GM18870 (cell line): Measurements from ENCODE around the gene NDUFAF2.

Experiments used
- ATAC-seq: cut with Tn5 transposase; IDR thresholded peaks from one replicate; pipeline ENCODE4 v1.9.1; 2021; ENCODE audit warnings: moderate library complexity; ENCODE audit not compliant: unreplicated experiment

The NDUFAF2 gene

DNA sequence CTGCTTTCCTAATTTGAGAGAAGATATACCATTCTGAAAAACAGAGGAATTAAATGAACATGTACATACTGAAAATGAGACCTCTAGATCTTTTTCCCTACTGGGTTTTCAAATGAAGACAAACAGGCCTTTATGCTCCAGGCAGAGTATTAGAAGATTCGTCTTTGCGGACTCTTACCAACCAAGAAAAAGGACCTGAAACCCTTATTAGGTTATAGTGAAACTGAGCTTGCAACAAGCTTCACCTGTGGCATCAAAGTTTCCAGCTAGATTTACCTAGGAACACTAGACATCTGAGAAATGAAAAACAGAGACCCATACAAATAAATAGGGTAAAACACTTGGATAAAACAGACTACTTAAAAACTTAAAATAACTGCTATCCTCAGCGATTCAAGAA, 171.0 kb downstream of the NDUFAF2 start:
- ATAC-seq = peak; percentile 67

DNA sequence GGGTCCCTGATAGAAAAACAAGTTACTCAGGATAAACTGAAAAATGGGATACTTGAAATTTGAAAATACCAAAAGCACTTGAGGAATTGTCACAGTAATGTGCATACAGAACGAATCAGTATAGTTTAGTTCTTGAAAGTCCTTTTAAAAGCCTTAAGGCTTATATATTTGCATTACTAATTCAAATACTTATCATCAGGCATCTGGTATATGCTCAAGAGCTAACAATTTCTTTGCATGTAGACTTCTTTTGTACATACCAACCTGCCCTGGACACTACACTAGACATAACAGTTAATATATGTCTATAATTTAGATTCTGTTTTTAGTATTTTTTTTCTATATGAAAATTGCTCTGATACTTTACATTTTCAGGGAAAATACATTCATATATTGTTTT, 174.1 kb downstream of the NDUFAF2 start:
- ATAC-seq = no peak

GRCh38 chr5:61120534-61120933, 175.5 kb downstream of the NDUFAF2 start:
- no peak for ATAC-seq

GRCh38 chr5:61123145-61123544, 178.1 kb downstream of the NDUFAF2 start:
- ATAC-seq = no peak

- no peak for ATAC-seq
Observed at GRCh38 chr5:61130289-61130688, 185.3 kb downstream of the NDUFAF2 start.

DNA sequence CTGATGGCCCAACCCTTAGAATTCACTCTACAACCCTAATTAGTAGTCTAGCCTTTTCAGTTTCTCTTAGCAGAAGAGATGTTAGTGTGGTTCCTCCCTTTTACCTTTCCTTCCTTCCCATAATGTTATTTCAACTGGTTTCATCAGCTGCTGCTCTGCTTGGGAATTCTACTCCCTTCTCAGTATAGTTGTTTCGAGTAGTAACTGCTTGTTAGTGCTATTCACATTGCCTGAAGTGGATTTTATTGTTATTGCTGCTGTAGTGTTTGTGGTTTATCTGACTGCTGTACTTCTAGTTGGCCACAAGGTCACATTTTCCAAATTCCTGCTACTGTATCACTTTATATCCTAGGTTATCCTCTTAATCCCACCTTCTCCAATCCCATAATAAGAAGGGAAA, 187.6 kb downstream of the NDUFAF2 start:
- ATAC-seq = no peak

DNA sequence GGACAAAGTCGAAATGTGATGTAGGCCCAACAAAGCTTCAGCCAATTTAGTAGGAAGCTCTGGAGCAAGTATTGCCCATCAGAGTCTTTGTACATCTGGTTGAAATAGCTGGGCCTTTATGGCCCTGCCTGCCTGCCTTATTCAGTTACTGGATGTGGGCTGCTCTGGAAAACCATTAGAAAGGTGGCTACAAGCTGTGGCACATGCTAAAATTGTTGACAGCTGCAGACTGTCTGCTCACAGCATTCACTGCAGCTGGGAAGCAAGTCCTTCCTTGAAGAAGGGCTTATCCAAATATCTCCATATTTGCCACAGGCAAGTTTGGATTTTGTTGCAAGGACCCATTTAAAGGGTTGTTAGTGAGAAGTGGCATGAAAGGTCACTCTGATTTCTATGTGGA, 192.8 kb downstream of the NDUFAF2 start:
- no peak for ATAC-seq

DNA sequence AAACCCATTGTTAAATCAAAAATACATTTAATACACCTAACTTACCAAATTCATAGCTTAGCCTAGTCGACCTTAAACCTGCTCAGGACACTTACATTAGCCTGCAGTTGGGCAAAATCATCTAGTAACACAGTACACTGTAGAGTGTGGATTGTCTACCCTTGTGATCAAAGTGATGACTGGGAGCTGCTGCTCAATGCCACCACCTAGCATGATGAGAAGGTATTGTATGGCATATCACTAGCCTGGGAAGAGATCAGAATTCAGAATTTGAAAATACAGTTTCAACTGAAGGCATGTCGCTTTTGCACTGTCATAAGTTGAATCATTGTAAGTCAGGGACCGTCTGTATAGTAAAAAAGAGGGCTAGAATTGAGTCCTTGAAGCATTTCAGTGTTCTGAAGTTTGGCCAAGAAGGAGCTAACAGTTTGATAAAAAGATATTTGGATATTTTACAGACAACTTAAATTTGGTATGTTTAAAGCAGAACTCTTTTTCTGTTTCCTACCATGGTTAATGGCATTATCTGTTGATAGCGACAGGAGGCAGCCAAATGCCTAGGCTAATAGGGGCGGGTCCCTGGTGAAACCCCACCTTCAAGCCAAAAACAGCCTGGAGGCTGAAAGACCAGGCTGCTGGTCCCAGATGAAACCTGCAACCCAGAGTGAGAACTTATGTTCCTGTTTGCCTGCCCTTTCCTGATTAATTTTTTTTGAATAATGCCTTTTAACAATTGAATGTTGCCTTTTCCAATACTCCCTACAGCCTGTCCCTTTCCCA, 194.3 kb downstream of the NDUFAF2 start:
- ATAC-seq = no peak

GRCh38 chr5:61139931-61140330, 194.9 kb downstream of the NDUFAF2 start:
- no peak for ATAC-seq

DNA sequence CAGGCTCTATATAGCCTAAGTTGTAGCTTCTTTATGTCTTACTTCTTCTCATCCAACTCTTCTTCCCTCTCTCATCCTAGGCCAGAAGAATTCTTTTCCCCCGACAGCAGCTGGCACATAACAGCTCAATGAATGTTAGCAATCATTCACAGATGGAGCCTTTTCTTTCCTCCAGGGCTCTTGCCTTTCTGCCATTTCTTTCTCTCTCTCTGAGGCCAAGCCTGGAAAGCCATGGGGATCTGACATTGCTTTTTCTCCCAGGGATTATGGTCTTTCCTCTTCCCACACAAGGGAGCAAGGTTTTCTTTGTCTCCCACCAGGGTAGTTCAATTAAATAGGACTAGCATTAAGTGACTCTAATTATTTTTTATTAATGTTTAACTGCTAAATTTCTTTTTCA, 196.8 kb downstream of the NDUFAF2 start:
- ATAC-seq = no peak

DNA sequence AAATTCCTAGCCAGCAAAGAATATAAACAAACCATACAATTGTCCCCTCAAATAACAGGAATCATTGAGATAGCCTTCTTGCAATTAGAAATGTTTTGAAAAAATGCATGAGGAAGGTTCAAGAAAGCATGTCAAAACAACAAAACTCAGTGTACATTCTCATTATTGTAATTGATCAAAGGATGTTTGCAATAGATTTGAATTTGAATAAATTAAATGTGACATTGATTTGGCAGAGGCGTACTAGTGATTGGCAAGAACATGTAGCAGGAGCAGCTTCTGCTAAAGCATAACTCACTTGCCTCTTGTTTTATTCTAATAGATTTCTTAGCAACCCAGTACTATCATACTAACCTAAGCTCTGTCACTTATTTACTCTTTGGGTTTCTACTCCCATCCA, 197.4 kb downstream of the NDUFAF2 start:
- ATAC-seq = no peak

GRCh38 chr5:61142811-61143210, 197.8 kb downstream of the NDUFAF2 start:
- ATAC-seq = no peak

- ATAC-seq = no peak
Observed at GRCh38 chr5:61148515-61148914, 203.5 kb downstream of the NDUFAF2 start.

DNA sequence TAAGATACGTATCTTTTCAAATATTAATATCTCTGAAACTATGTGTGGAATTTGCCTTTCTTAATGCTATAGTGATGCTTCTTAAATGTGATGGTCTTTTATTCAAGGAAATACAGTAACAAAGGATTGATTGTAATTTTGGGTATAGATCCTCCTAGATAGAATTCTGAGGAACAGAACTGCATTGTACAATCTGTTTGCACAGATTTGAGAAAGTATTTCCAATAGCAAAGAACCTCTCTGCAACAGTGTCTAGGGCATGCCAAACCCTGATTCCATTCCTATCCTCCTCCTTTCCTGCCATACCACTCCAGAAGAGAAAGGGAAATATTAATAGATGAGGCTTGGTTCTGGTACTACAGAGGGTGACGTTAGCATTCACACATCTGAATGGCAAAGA, 206.9 kb downstream of the NDUFAF2 start:
- no peak for ATAC-seq

DNA sequence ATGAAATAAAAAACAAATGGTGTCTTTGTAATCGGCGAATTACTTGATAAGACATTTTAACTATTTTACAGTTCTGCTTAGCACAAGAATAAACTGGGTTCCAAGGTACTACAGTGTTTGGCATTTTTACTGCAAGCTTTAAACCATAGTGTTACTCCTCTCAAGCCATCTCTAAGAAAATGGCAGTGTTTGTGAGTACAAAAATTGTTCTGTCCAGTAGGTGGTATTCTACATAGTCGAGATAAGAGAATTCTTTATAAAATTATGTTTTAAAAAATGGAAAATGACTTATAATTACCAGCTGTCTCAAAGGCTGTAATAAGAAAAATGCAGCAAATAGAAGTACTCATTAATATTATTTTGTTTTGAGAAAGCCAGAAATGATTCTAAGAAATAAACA, 214.1 kb downstream of the NDUFAF2 start:
- no peak for ATAC-seq

GRCh38 chr5:61159836-61160235, 214.8 kb downstream of the NDUFAF2 start:
- no peak for ATAC-seq

- ATAC-seq = no peak
Observed at GRCh38 chr5:61160497-61160896, 215.5 kb downstream of the NDUFAF2 start.

GRCh38 chr5:61162010-61162831, 217.2 kb downstream of the NDUFAF2 start, which contains the start of gene SMIM15:
SMIM15 (minus strand) TSS chr5:61162468; CDS start chr5:61160171, 2,297 bp downstream.
- ATAC-seq = peak; percentile 90

DNA sequence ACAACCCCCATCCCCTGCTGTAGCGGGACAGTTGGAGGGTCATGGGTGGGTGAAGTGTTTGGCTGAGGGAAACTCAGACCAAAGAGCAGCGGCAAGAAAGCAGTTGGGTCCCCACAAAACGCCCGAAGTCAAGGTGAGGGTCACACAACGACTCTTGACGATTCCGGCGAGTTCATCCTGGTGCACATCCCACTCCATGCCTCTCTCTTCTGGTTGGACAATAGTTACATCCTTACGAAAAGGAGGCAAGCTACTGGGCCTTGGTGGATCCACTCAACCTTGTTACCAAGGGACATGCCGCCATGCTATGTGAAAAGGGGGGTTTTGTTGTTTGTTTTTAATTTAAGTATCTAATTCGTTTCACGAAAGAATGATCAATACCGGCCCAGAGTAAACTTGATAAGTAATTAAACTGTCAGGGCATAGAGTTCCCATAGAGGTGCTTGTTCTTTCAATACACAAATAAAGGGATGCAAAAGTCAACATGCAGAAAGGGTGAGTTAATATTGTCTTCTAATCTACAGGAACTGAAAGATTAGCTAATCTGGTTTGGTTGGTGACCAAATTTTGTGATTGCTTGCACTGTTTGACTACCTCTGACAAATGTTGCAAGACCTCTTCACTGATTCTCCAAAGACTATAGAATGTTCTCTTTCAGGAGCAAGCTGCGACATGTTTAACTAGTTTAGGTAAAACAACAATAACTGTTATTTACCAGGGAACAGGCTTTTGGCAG, 218.0 kb downstream of the NDUFAF2 start:
- ATAC-seq = no peak

DNA sequence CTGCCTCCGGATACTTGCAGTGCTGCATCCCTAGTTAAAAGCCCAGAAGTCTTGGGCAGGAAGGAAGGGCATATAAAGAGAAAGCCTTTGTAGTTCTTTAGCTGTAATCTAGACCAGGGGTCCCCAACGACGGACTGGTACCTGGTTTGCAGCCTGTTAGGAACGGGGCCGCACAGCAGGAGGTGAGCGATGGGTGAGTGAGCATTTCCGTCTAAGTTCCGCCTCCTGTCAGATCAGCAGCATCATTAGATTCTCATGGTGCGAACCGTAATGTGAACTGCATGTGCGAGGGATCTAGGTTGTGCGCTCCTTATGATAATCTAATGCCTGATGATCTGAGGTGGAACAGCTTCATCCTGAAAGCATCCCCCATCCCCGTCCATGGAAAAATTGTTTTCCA, 218.9 kb downstream of the NDUFAF2 start:
- no peak for ATAC-seq

- ATAC-seq = no peak
Observed at GRCh38 chr5:61167382-61167781, 222.4 kb downstream of the NDUFAF2 start.
